Thyroid gland (tissue), 4 donors: Measurements from ENCODE around the gene TMEM44. TPM values are rescaled to one million over a fixed set of nuclear protein-coding genes. Genes with fewer than 3 reads are reported as not detected.
A peak's percentile ranks its signal among the peaks of the same experiment; 100 is the strongest.

Source experiments
- DNase-seq, 2 donors: peaks; one replicate each; pipeline ENCODE4 v3.0.0-alpha.2; 2019
- H3K27ac ChIP-seq, 3 donors: fragments of 200-600 bp; sonication (generic); 1 replicate in 2 of 3; 2 replicates in 1 of 3; pipeline ENCODE4 v1.5.1; 2016 to 2019; ENCODE audit warnings: mild to moderate bottlenecking in 1 of 3, moderate library complexity in 1 of 3
- H3K27me3 ChIP-seq: fragments of 200-600 bp; sonication (generic); one replicate; pipeline ENCODE4 v1.5.1; 2019
- H3K36me3 ChIP-seq, 2 donors: fragments of 200-600 bp; sonication (generic); one replicate each; pipeline ENCODE4 v1.5.1; 2016 to 2019
- H3K4me1 ChIP-seq, 2 donors: fragments of 200-600 bp; sonication (generic); one replicate each; pipeline ENCODE4 v1.5.1; 2017 to 2019
- H3K4me3 ChIP-seq, 3 donors: fragments of 200-600 bp; sonication (generic); replicated peaks in 1 of 3; 1 replicate in 2 of 3; 2 replicates in 1 of 3; pipeline ENCODE4 v1.5.1; 2016; ENCODE audit warnings: mild to moderate bottlenecking in 1 of 3
- H3K9me3 ChIP-seq: fragments of 200-600 bp; sonication (generic); one replicate; pipeline ENCODE4 v1.5.1; 2017
- POLR2A ChIP-seq, 2 donors: fragments of 450-650 bp; IDR thresholded peaks; one replicate each; pipeline ENCODE4 v1.6.1; 2017; ENCODE audit warnings: antibody characterized with exemption in 2 of 2, mild to moderate bottlenecking in 2 of 2, moderate library complexity in 1 of 2
- WGBS, 2 donors: methylation state at CpG; one replicate each; pipeline ENCODE4 v1.1.5; 2017; 5-methylcytosine and 5-hydroxymethylcytosine counted together
- intact Hi-C: fragments of 100-400 bp; cut with DNase I; formaldehyde crosslinking; loops from one replicate; pipeline ENCODE4 v1.15.1; 2023
- total RNA-seq, 4 donors: library from RNA; depleted of rRNA; stranded (reverse); fragments of >200 nt; gene quantifications; one replicate each; pipeline ENCODE4 v1.2.3, GENCODE V29; 2016
- TF ChIP-seq, protein P1 (sequence below), 6 experiments: fragments of 200-600 bp in 3 of 6; fragments of 450-650 bp in 3 of 6; sonication (generic) in 3 of 6; IDR thresholded peaks; one replicate each; pipeline ENCODE4 v1.5.1; 2016 to 2019; ENCODE audit warnings: antibody characterized with exemption in 6 of 6, mild to moderate bottlenecking in 2 of 6, inconsistent platforms in 1 of 6, moderate library complexity in 1 of 6

Gene TMEM44, protein sequence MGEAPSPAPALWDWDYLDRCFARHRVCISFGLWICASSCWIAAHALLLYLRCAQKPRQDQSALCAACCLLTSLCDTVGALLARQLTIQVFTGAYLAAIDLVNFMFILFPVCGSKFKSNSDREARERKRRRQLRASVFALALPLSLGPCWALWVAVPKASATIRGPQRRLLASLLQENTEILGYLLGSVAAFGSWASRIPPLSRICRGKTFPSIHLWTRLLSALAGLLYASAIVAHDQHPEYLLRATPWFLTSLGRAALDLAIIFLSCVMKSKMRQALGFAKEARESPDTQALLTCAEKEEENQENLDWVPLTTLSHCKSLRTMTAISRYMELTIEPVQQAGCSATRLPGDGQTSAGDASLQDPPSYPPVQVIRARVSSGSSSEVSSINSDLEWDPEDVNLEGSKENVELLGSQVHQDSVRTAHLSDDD
- total RNA-seq: 10 to 100 TPM in 2 of 4 donors, 1 to 10 TPM in 2; 6.3 to 11.0 (median 9.7) TPM

- 2 to 3% methylated on average over 8 to 26 of the region's 66 CpGs for WGBS, 2 donors
- peak in 1 of 2 donors; percentile 50 for TF ChIP-seq POLR2A (IDR thresholded peaks at IDR 0.05)
- TF ChIP-seq, protein P1, sequence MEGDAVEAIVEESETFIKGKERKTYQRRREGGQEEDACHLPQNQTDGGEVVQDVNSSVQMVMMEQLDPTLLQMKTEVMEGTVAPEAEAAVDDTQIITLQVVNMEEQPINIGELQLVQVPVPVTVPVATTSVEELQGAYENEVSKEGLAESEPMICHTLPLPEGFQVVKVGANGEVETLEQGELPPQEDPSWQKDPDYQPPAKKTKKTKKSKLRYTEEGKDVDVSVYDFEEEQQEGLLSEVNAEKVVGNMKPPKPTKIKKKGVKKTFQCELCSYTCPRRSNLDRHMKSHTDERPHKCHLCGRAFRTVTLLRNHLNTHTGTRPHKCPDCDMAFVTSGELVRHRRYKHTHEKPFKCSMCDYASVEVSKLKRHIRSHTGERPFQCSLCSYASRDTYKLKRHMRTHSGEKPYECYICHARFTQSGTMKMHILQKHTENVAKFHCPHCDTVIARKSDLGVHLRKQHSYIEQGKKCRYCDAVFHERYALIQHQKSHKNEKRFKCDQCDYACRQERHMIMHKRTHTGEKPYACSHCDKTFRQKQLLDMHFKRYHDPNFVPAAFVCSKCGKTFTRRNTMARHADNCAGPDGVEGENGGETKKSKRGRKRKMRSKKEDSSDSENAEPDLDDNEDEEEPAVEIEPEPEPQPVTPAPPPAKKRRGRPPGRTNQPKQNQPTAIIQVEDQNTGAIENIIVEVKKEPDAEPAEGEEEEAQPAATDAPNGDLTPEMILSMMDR (IDR thresholded peaks at IDR 0.05): peak; percentile 23 to 64 (median 47)
- intact Hi-C loops: no loop called here
These were observed at the start of gene TMEM44 for GRCh38 chr3:194633349-194634004. TSS of gene TMEM44 (minus strand) at chr3:194633419. CDS start at chr3:194633215, 204 bp downstream.

GRCh38 chr3:194682694-194683310 lies 49.6 kb upstream of the TMEM44 start:
- TF ChIP-seq, protein P1 (IDR thresholded peaks at IDR 0.05): peak; percentile 75 to 99 (median 87)
- no peak for TF ChIP-seq POLR2A (IDR thresholded peaks at IDR 0.05)
- Histone ChIP-seq H3K9me3 (no peaks in the 10 kb centered on the region), H3K4me1 (peaks cover 14 to 26% of the 10 kb centered on the region in 2 donors), H3K36me3 (no peaks in the 10 kb centered on the region), H3K4me3 (no peak overlapping the region), H3K27ac (no peak overlapping the region), H3K27me3 (no peaks in the 10 kb centered on the region)
- peak; percentile 81 to 84 for DNase-seq
- WGBS, 2 donors: 16 to 46% methylated on average over 5 to 12 of the region's 14 CpGs
- intact Hi-C loops: loop anchor here (2.0 to 10.0 kb wide), 3 partner anchors 302 to 574 kb away; no protein-coding TSS in a partner anchor

More at GRCh38 chr3:194633349-194634004, at the start of gene TMEM44:
- Histone ChIP-seq H3K36me3 (no peaks in the 10 kb centered on the region), H3K27ac (peak within 1 kb of the TSS in 2 of 3 donors; percentile 60 to 74), H3K27me3 (no peaks in the 10 kb centered on the region), H3K9me3 (no peaks in the 10 kb centered on the region), H3K4me1 (no peaks in the 10 kb centered on the region), H3K4me3 (peak within 1 kb of the TSS; percentile 22 to 53 (median 48))
- DNase-seq: peak; percentile 74 to 79

DNA sequence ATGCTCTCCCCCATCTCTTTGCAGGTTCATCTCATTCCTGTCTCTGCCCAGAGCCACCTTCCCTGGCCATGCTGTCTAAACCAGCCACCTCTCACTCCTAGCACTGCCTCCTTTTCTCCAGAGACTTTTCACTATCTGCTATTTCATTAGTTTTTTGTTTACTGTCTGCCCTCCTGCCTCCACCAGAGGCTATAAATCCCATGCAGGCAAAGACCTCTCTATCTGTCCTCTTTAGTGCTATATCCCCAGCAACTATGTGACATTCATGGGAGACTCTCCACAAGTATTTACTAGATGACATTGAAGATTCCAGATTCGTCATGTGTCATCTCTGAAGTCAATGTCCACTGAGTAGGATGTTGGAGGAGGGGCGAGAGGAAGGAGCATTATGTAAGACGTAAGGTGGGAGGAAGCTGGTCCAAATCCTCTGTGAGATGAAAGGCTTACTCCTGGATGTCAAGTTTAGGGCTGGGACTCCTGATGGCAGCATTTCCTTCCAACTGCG lies 49.0 kb upstream of the TMEM44 start:
- intact Hi-C loops: loop anchor here (2.0 to 10.0 kb wide), 3 partner anchors 303 to 575 kb away; no protein-coding TSS in a partner anchor
- no peak for DNase-seq
- no peak overlapping the region for H3K27ac ChIP-seq
- no peak overlapping the region for H3K4me3 ChIP-seq
- 29 to 37% methylated on average over 4 of the region's 4 CpGs for WGBS, 2 donors
- peaks cover 9 to 20% of the 10 kb centered on the region in 2 donors for H3K4me1 ChIP-seq
- TF ChIP-seq, protein P1 (IDR thresholded peaks at IDR 0.05): no peak
- TF ChIP-seq POLR2A (IDR thresholded peaks at IDR 0.05): no peak
- H3K36me3 ChIP-seq: no peaks in the 10 kb centered on the region
- H3K27me3 ChIP-seq: no peaks in the 10 kb centered on the region
- no peaks in the 10 kb centered on the region for H3K9me3 ChIP-seq

GRCh38 chr3:194680888-194681615 lies 47.8 kb upstream of the TMEM44 start:
- H3K4me1 ChIP-seq: peaks cover 5 to 11% of the 10 kb centered on the region in 2 donors
- intact Hi-C loops: loop anchor here (5.0 to 10.0 kb wide), 2 partner anchors 304 to 576 kb away; no protein-coding TSS in a partner anchor
- no peak for TF ChIP-seq POLR2A (IDR thresholded peaks at IDR 0.05)
- TF ChIP-seq, protein P1 (IDR thresholded peaks at IDR 0.05): no peak
- H3K9me3 ChIP-seq: no peaks in the 10 kb centered on the region
- H3K4me3 ChIP-seq: no peak overlapping the region
- H3K27me3 ChIP-seq: no peaks in the 10 kb centered on the region
- H3K27ac ChIP-seq: no peak overlapping the region
- H3K36me3 ChIP-seq: no peaks in the 10 kb centered on the region
- 81% methylated on average over 11 of the region's 11 CpGs for WGBS, 2 donors
- DNase-seq: no peak
